ENCODE measurements around the gene G3BP1.

DNA sequence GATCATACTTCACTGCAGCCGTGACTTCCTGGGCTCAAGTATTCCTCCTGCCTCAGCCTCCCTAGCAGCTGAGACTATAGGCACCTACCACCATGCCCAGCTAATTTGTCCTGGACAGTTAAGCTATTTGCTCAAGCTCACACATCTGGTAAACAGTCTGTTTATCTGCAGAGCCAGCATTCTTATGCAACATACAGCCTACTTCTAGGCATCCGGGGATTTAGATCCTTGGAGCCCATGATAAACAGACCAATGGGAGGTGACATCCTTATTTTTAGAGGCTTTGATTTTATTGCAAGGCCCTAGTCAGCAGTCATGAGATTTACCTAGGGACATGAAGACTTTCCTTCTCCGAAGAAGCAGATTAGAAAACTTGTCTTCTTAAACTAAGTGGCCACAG, 34.3 kb upstream of the G3BP1 start:
- no peak for TF ChIP-seq EZH2 (IDR thresholded peaks at IDR 0.05; ENCODE audit: insufficient read depth, poor library complexity, severe bottlenecking)
- TF ChIP-seq EZH2phosphoT487 (IDR thresholded peaks at IDR 0.05; ENCODE audit: insufficient read depth, low read depth), result no peak

Data from GM23248 (cell line).